Muscle layer of duodenum (tissue), 2 donors: ENCODE data around the gene NCK2.

Experiments used
- H3K27ac ChIP-seq: one replicate; pipeline ENCODE4 v1.7.0; 2013; ENCODE audit warnings: mild to moderate bottlenecking, low read length
- H3K27me3 ChIP-seq: one replicate; pipeline ENCODE4 v1.7.0; 2013; ENCODE audit warnings: low read depth, mild to moderate bottlenecking, control low read depth, low read length
- H3K36me3 ChIP-seq, 2 donors: one replicate each; pipeline ENCODE4 v1.7.0; 2013; ENCODE audit warnings: low read length in 2 of 2, control low read depth in 1 of 2, mild to moderate bottlenecking in 1 of 2; ENCODE audit not compliant: insufficient read depth in 2 of 2, control insufficient read depth in 1 of 2
- H3K4me1 ChIP-seq, 2 donors: one replicate each; pipeline ENCODE4 v1.7.0; 2013; ENCODE audit warnings: low read length in 2 of 2, mild to moderate bottlenecking in 2 of 2, control low read depth in 1 of 2, moderate library complexity in 1 of 2; ENCODE audit not compliant: insufficient read depth in 2 of 2, control insufficient read depth in 1 of 2
- H3K4me3 ChIP-seq, 2 donors: one replicate each; pipeline ENCODE4 v1.7.0; 2013; ENCODE audit warnings: low read length in 2 of 2, low read depth in 1 of 2, mild to moderate bottlenecking in 1 of 2
- H3K9me3 ChIP-seq, 2 donors: one replicate each; pipeline ENCODE4 v1.7.0; 2013; ENCODE audit warnings: low read length in 2 of 2, control low read depth in 1 of 2, mild to moderate bottlenecking in 1 of 2; ENCODE audit not compliant: control insufficient read depth in 1 of 2
- donor health status: healthy.

Gene NCK2

GRCh38 chr2:105721991-105722511, 22.7 kb upstream of the NCK2 start:
- Histone ChIP-seq H3K36me3 (no peaks in the 10 kb centered on the region), H3K4me1 (no peaks in the 10 kb centered on the region), H3K27me3 (no peaks in the 10 kb centered on the region), H3K4me3 (no peak overlapping the region), H3K9me3 (no peaks in the 10 kb centered on the region), H3K27ac (no peak overlapping the region)

GRCh38 chr2:105722726-105723297, 21.9 kb upstream of the NCK2 start:
- Histone ChIP-seq H3K4me3 (no peak overlapping the region), H3K36me3 (no peaks in the 10 kb centered on the region), H3K9me3 (peaks cover 0 to 4% of the 10 kb centered on the region in 2 donors), H3K27ac (no peak overlapping the region), H3K4me1 (no peaks in the 10 kb centered on the region), H3K27me3 (no peaks in the 10 kb centered on the region)

GRCh38 chr2:105723431-105723830, 21.3 kb upstream of the NCK2 start:
- Histone ChIP-seq H3K4me3 (no peak overlapping the region), H3K27me3 (no peaks in the 10 kb centered on the region), H3K27ac (no peak overlapping the region), H3K9me3 (peaks cover 0 to 4% of the 10 kb centered on the region in 2 donors), H3K36me3 (no peaks in the 10 kb centered on the region), H3K4me1 (no peaks in the 10 kb centered on the region)

- H3K4me1 ChIP-seq: no peaks in the 10 kb centered on the region
- H3K27ac ChIP-seq: no peak overlapping the region
- no peak overlapping the region for H3K4me3 ChIP-seq
- H3K36me3 ChIP-seq: no peaks in the 10 kb centered on the region
- H3K27me3 ChIP-seq: no peaks in the 10 kb centered on the region
- H3K9me3 ChIP-seq: peaks cover 0 to 7% of the 10 kb centered on the region in 2 donors
Measured at GRCh38 chr2:105725388-105725787, 19.3 kb upstream of the NCK2 start.

GRCh38 chr2:105730170-105730569, 14.5 kb upstream of the NCK2 start:
- Histone ChIP-seq H3K27me3 (no peaks in the 10 kb centered on the region), H3K4me1 (no peaks in the 10 kb centered on the region), H3K9me3 (peaks cover 0 to 9% of the 10 kb centered on the region in 2 donors), H3K27ac (no peak overlapping the region), H3K4me3 (no peak overlapping the region), H3K36me3 (no peaks in the 10 kb centered on the region)

- no peaks in the 10 kb centered on the region for H3K4me1 ChIP-seq
- H3K27me3 ChIP-seq: no peaks in the 10 kb centered on the region
- no peak overlapping the region for H3K4me3 ChIP-seq
- no peaks in the 10 kb centered on the region for H3K36me3 ChIP-seq
- no peak overlapping the region for H3K27ac ChIP-seq
- peaks cover 0 to 9% of the 10 kb centered on the region in 2 donors for H3K9me3 ChIP-seq
Measured at GRCh38 chr2:105731511-105731910, 13.2 kb upstream of the NCK2 start.

- Histone ChIP-seq H3K4me1 (no peaks in the 10 kb centered on the region), H3K4me3 (no peak overlapping the region), H3K27me3 (no peaks in the 10 kb centered on the region), H3K9me3 (peaks cover 0 to 9% of the 10 kb centered on the region in 2 donors), H3K36me3 (no peaks in the 10 kb centered on the region), H3K27ac (no peak overlapping the region)
Measured at GRCh38 chr2:105732101-105732500, 12.6 kb upstream of the NCK2 start.

GRCh38 chr2:105732955-105733607, 11.6 kb upstream of the NCK2 start:
- Histone ChIP-seq H3K27me3 (no peaks in the 10 kb centered on the region), H3K36me3 (no peaks in the 10 kb centered on the region), H3K4me1 (no peaks in the 10 kb centered on the region), H3K4me3 (no peak overlapping the region), H3K9me3 (peaks cover 0 to 5% of the 10 kb centered on the region in 2 donors), H3K27ac (no peak overlapping the region)

GRCh38 chr2:105733875-105734274, 10.8 kb upstream of the NCK2 start:
- no peaks in the 10 kb centered on the region for H3K36me3 ChIP-seq
- peaks cover 0 to 5% of the 10 kb centered on the region in 2 donors for H3K9me3 ChIP-seq
- H3K27me3 ChIP-seq: no peaks in the 10 kb centered on the region
- no peak overlapping the region for H3K27ac ChIP-seq
- no peak overlapping the region for H3K4me3 ChIP-seq
- no peaks in the 10 kb centered on the region for H3K4me1 ChIP-seq

- peaks cover 0 to 5% of the 10 kb centered on the region in 2 donors for H3K9me3 ChIP-seq
- H3K4me1 ChIP-seq: no peaks in the 10 kb centered on the region
- no peak overlapping the region for H3K4me3 ChIP-seq
- no peak overlapping the region for H3K27ac ChIP-seq
- no peaks in the 10 kb centered on the region for H3K36me3 ChIP-seq
- H3K27me3 ChIP-seq: no peaks in the 10 kb centered on the region
Measured at GRCh38 chr2:105734762-105735538, 9.8 kb upstream of the NCK2 start.

- no peaks in the 10 kb centered on the region for H3K36me3 ChIP-seq
- H3K27me3 ChIP-seq: no peaks in the 10 kb centered on the region
- no peak overlapping the region for H3K4me3 ChIP-seq
- no peaks in the 10 kb centered on the region for H3K9me3 ChIP-seq
- H3K27ac ChIP-seq: no peak overlapping the region
- no peaks in the 10 kb centered on the region for H3K4me1 ChIP-seq
Measured at GRCh38 chr2:105736145-105736544, 8.6 kb upstream of the NCK2 start.
